H9 (cell line): ENCODE data around the gene KIF21A. TPM values are rescaled to one million over a fixed set of nuclear protein-coding genes. Genes with fewer than 3 reads are reported as not detected.

Experiments used
- DNase-seq: peaks from one replicate; pipeline ENCODE4 v3.0.0-alpha.2; 2017
- H2AFZ ChIP-seq: one replicate; pipeline ENCODE4 v1.6.1; 2013; ENCODE audit warnings: mild to moderate bottlenecking, low read length, control low read depth, moderate library complexity
- H2AK5ac ChIP-seq: 2 replicates; pipeline ENCODE4 v1.6.1; 2013; ENCODE audit warnings: low read length, control low read depth, mixed read lengths; ENCODE audit not compliant: insufficient read length
- H2BK120ac ChIP-seq: one replicate; pipeline ENCODE4 v1.6.1; 2013; ENCODE audit warnings: low read depth, mild to moderate bottlenecking, low read length, control low read depth, inconsistent platforms; ENCODE audit not compliant: poor library complexity, severe bottlenecking
- H2BK12ac ChIP-seq: 2 replicates; pipeline ENCODE4 v1.6.1; 2013; ENCODE audit warnings: low read length, control low read depth, mixed read lengths, low read depth; ENCODE audit not compliant: insufficient read length
- H2BK15ac ChIP-seq: 2 replicates; pipeline ENCODE4 v1.6.1; 2013; ENCODE audit warnings: low read depth, low read length, control low read depth
- H2BK20ac ChIP-seq: one replicate; pipeline ENCODE4 v1.6.1; 2013; ENCODE audit warnings: low read depth, mild to moderate bottlenecking, low read length, control low read depth, inconsistent platforms; ENCODE audit not compliant: poor library complexity, severe bottlenecking
- H2BK5ac ChIP-seq: 2 replicates; pipeline ENCODE4 v1.6.1; 2013; ENCODE audit warnings: low read length, control low read depth, mixed read lengths; ENCODE audit not compliant: insufficient read length
- H3K14ac ChIP-seq: 2 replicates; pipeline ENCODE4 v1.6.1; 2013; ENCODE audit warnings: low read length, control low read depth; ENCODE audit not compliant: insufficient read depth
- H3K18ac ChIP-seq: 2 replicates; pipeline ENCODE4 v1.6.1; 2013; ENCODE audit warnings: low read depth, mild to moderate bottlenecking, mixed read lengths, low read length, control low read depth; ENCODE audit not compliant: insufficient read length
- H3K23ac ChIP-seq: 2 replicates; pipeline ENCODE4 v1.6.1; 2013; ENCODE audit warnings: low read length, control low read depth, mixed read lengths, low read depth; ENCODE audit not compliant: insufficient read length
- H3K23me2 ChIP-seq: 2 replicates; pipeline ENCODE4 v1.6.1; 2013; ENCODE audit warnings: low read depth, mild to moderate bottlenecking, mixed read lengths, low read length, control low read depth; ENCODE audit not compliant: insufficient read length, poor library complexity, severe bottlenecking
- H3K27ac ChIP-seq: 2 replicates; pipeline ENCODE4 v1.5.1; 2013; ENCODE audit warnings: low read length, control low read depth, mixed read lengths, low read depth; ENCODE audit not compliant: insufficient read length
- H3K27me3 ChIP-seq: 2 replicates; pipeline ENCODE4 v1.6.1; 2013; ENCODE audit warnings: low read length, control low read depth, inconsistent platforms; ENCODE audit not compliant: insufficient read depth
- H3K4ac ChIP-seq: 2 replicates; pipeline ENCODE4 v1.6.1; 2013; ENCODE audit warnings: low read depth, mild to moderate bottlenecking, control low read depth, inconsistent platforms, low read length, moderate library complexity
- H3K4me1 ChIP-seq: 2 replicates; pipeline ENCODE4 v1.6.1; 2013; ENCODE audit warnings: low read length, control low read depth, inconsistent platforms; ENCODE audit not compliant: insufficient read depth
- H3K4me2 ChIP-seq: 2 replicates; pipeline ENCODE4 v1.6.1; 2013; ENCODE audit warnings: low read length, control low read depth, mixed read lengths; ENCODE audit not compliant: insufficient read length, insufficient read depth
- H3K56ac ChIP-seq: 2 replicates; pipeline ENCODE4 v1.6.1; 2013; ENCODE audit warnings: low read depth, mild to moderate bottlenecking, mixed read lengths, low read length, control low read depth; ENCODE audit not compliant: insufficient read length
- H3K79me1 ChIP-seq: 2 replicates; pipeline ENCODE4 v1.6.1; 2013; ENCODE audit warnings: low read depth, mild to moderate bottlenecking, moderate library complexity, low read length, control low read depth, inconsistent platforms; ENCODE audit not compliant: insufficient read depth, poor library complexity, severe bottlenecking
- H3K79me2 ChIP-seq: 2 replicates; pipeline ENCODE4 v1.6.1; 2013; ENCODE audit warnings: low read length, control low read depth, inconsistent platforms; ENCODE audit not compliant: insufficient read depth
- H3K9ac ChIP-seq: 2 replicates; pipeline ENCODE4 v1.6.1; 2013; ENCODE audit warnings: low read length, control low read depth, mixed read lengths; ENCODE audit not compliant: insufficient read length; ENCODE audit errors: extremely low read depth
- H3K9me3 ChIP-seq: one replicate; pipeline ENCODE4 v1.6.1; 2013; ENCODE audit warnings: low read depth, low read length, inconsistent platforms; ENCODE audit not compliant: control insufficient read depth
- H3T11ph ChIP-seq: one replicate; pipeline ENCODE4 v1.6.1; 2013; ENCODE audit warnings: mild to moderate bottlenecking, low read length, control low read depth, inconsistent platforms
- H4K20me1 ChIP-seq: one replicate; pipeline ENCODE4 v1.6.1; 2013; ENCODE audit not compliant: control insufficient read depth, insufficient read length, insufficient read depth
- H4K5ac ChIP-seq: 2 replicates; pipeline ENCODE4 v1.6.1; 2013; ENCODE audit warnings: low read depth, mild to moderate bottlenecking, mixed read lengths, low read length, control low read depth; ENCODE audit not compliant: insufficient read length
- H4K8ac ChIP-seq: replicated peaks from 2 replicates; pipeline ENCODE4 v1.6.1; 2013; ENCODE audit warnings: low read length, control low read depth, mixed read lengths, low read depth; ENCODE audit not compliant: insufficient read length
- H4K91ac ChIP-seq: 2 replicates; pipeline ENCODE4 v1.6.1; 2013; ENCODE audit warnings: low read depth, mild to moderate bottlenecking, moderate library complexity, mixed read lengths, low read length, control low read depth; ENCODE audit not compliant: insufficient read length
- H3K27ac Mint-ChIP-seq, 3 experiments: 2 replicates in 2 of 3; 3 replicates in 1 of 3; pipeline ENCODE4 v1.8.0; 2020 to 2021; ENCODE audit warnings: mixed read lengths in 3 of 3, mild to moderate bottlenecking in 1 of 3, moderate library complexity in 1 of 3
- H3K27me3 Mint-ChIP-seq: 2 replicates; pipeline ENCODE4 v1.8.0; 2021; ENCODE audit warnings: low read depth, mild to moderate bottlenecking, moderate library complexity, mixed read lengths
- H3K36me3 Mint-ChIP-seq, 3 experiments: 2 replicates in 2 of 3; 3 replicates in 1 of 3; pipeline ENCODE4 v1.8.0; 2020 to 2021; ENCODE audit warnings: low read depth in 3 of 3, mixed read lengths in 3 of 3; ENCODE audit not compliant: insufficient read depth in 1 of 3
- H3K4me1 Mint-ChIP-seq, 2 experiments: 2 replicates each; pipeline ENCODE4 v1.8.0; 2020; ENCODE audit warnings: mixed read lengths in 2 of 2
- H3K4me3 Mint-ChIP-seq, 2 experiments: 2 replicates in 1 of 2; 3 replicates in 1 of 2; pipeline ENCODE4 v1.8.0; 2020 to 2021; ENCODE audit warnings: mild to moderate bottlenecking in 2 of 2, mixed read lengths in 2 of 2, moderate library complexity in 1 of 2
- H3K9me3 Mint-ChIP-seq, 2 experiments: 2 replicates in 1 of 2; 3 replicates in 1 of 2; pipeline ENCODE4 v1.8.0; 2020; ENCODE audit warnings: mild to moderate bottlenecking in 2 of 2, mixed read lengths in 2 of 2, moderate library complexity in 1 of 2
- total RNA-seq: library from RNA; stranded (reverse); gene quantifications from 2 replicates; pipeline ENCODE4 v1.2.1, GENCODE V29; 2021
- TF ChIP-seq, protein P1 (sequence below): fragments of 200-600 bp; sonication (generic); conservative IDR thresholded peaks from 3 replicates; pipeline ENCODE4 v1.8.0; 2021; ENCODE audit warnings: antibody characterized with exemption, mild to moderate bottlenecking

The KIF21A gene
- total RNA-seq, 1 experiment from 2014 or later, result 17.2 TPM

DNA sequence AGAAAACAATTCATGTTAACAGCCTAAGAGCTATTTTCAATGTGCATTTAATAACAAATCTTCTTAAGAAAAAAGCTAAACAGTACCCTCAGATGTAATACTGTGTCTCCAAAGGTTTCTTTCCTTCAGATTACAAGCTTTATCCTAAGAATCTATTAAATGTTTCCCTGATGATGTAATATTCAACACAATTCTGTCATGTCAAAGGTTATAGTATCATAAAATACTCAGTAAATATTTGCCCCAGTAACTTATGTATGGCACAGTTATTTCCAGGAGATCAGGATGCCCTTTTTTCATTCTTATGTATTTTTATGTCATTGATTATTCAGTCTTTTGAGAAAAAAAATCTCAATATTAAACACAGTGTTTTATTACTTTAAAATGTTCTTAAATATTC lies 128.4 kb downstream of the KIF21A start:
- Histone ChIP-seq H3K9me3 (no peaks in the 10 kb centered on the region), H4K91ac (no peak overlapping the region), H2AK5ac (no peak overlapping the region), H2BK15ac (no peak overlapping the region), H3K27ac (no peak overlapping the region), H3K9ac (no peak overlapping the region), H3K79me1 (no peaks in the 10 kb centered on the region), H3K56ac (no peak overlapping the region), H3K4ac (no peak overlapping the region), H3K23me2 (no peaks in the 10 kb centered on the region), H2BK20ac (no peak overlapping the region), H4K20me1 (no peaks in the 10 kb centered on the region), H3T11ph (no peak overlapping the region), H3K23ac (no peak overlapping the region), H2BK5ac (no peak overlapping the region), H3K4me1 (no peaks in the 10 kb centered on the region), H2AFZ (no peak overlapping the region), H4K8ac (no peak overlapping the region), H2BK120ac (no peak overlapping the region), H3K18ac (no peak overlapping the region), H3K27me3 (no peaks in the 10 kb centered on the region), H3K4me2 (no peak overlapping the region), H3K79me2 (no peaks in the 10 kb centered on the region), H2BK12ac (no peak overlapping the region), H3K14ac (no peak overlapping the region), H4K5ac (no peak overlapping the region)
- no peaks in the 10 kb centered on the region for H3K4me1 Mint-ChIP-seq
- DNase-seq, result no peak
- TF ChIP-seq, protein P1, sequence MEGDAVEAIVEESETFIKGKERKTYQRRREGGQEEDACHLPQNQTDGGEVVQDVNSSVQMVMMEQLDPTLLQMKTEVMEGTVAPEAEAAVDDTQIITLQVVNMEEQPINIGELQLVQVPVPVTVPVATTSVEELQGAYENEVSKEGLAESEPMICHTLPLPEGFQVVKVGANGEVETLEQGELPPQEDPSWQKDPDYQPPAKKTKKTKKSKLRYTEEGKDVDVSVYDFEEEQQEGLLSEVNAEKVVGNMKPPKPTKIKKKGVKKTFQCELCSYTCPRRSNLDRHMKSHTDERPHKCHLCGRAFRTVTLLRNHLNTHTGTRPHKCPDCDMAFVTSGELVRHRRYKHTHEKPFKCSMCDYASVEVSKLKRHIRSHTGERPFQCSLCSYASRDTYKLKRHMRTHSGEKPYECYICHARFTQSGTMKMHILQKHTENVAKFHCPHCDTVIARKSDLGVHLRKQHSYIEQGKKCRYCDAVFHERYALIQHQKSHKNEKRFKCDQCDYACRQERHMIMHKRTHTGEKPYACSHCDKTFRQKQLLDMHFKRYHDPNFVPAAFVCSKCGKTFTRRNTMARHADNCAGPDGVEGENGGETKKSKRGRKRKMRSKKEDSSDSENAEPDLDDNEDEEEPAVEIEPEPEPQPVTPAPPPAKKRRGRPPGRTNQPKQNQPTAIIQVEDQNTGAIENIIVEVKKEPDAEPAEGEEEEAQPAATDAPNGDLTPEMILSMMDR, result no peak
- no peaks in the 10 kb centered on the region for H3K27me3 Mint-ChIP-seq
- H3K9me3 Mint-ChIP-seq, result no peaks in the 10 kb centered on the region
- no peak overlapping the region for H3K4me3 Mint-ChIP-seq
- H3K36me3 Mint-ChIP-seq, result peaks cover 0 to 4% (median 2%) of the 10 kb centered on the region in 3 experiments; a peak in 4 of 7 replicates
- H3K27ac Mint-ChIP-seq, result no peak overlapping the region
